Fibroblast of gingiva (primary cell): ENCODE data around the gene LRP10.
"Not testable (repeated sequence)": the region's sequence is repeated elsewhere in the genome, so short reads cannot be mapped to it uniquely, and the experiment has no call there.

Experiments used
- DNase-seq: peaks from one replicate; pipeline ENCODE4 v3.0.0-alpha.2; 2011; ENCODE audit warnings: low read depth

LRP10 gene

GRCh38 chr14:22887260-22887989 lies 15.9 kb downstream of the LRP10 start:
- DNase-seq, result peak; percentile 64

GRCh38 chr14:22887990-22888378 lies 16.4 kb downstream of the LRP10 start:
- DNase-seq, result no peak

GRCh38 chr14:22888662-22889061 lies 17.1 kb downstream of the LRP10 start:
- no peak for DNase-seq

GRCh38 chr14:22890416-22890815 lies 18.9 kb downstream of the LRP10 start:
- no peak for DNase-seq

GRCh38 chr14:22892488-22892887 lies 20.9 kb downstream of the LRP10 start:
- DNase-seq, result no peak

GRCh38 chr14:22893706-22894105 lies 22.2 kb downstream of the LRP10 start:
- no peak for DNase-seq

- DNase-seq, result no peak
Observed at GRCh38 chr14:22895402-22895801, 23.9 kb downstream of the LRP10 start.

GRCh38 chr14:22896356-22896755 lies 24.8 kb downstream of the LRP10 start:
- DNase-seq, result no peak

- DNase-seq, result no peak
Observed at GRCh38 chr14:22896760-22897159, 25.2 kb downstream of the LRP10 start.

GRCh38 chr14:22897357-22897756 lies 25.8 kb downstream of the LRP10 start:
- no peak for DNase-seq

GRCh38 chr14:22898302-22899090 lies 27.0 kb downstream of the LRP10 start:
- DNase-seq, result peak; percentile 39

- DNase-seq, result peak; percentile 64
Observed at GRCh38 chr14:22900081-22900799, 28.7 kb downstream of the LRP10 start.

- DNase-seq, result no peak
Observed at GRCh38 chr14:22901799-22902198, 30.3 kb downstream of the LRP10 start.

- no peak for DNase-seq
Observed at GRCh38 chr14:22903742-22904087, 32.2 kb downstream of the LRP10 start.

GRCh38 chr14:22905627-22906026 lies 34.1 kb downstream of the LRP10 start:
- DNase-seq, result no peak

- DNase-seq, result no peak
Observed at GRCh38 chr14:22906073-22906472, 34.5 kb downstream of the LRP10 start.

GRCh38 chr14:22907429-22907828 lies 35.9 kb downstream of the LRP10 start:
- DNase-seq, result no peak

GRCh38 chr14:22908601-22909000 lies 37.1 kb downstream of the LRP10 start:
- peak; percentile 49 for DNase-seq

GRCh38 chr14:22910916-22911315 lies 39.4 kb downstream of the LRP10 start:
- DNase-seq, result no peak

GRCh38 chr14:22914836-22915235 lies 43.3 kb downstream of the LRP10 start:
- not testable (repeated sequence) for DNase-seq

- DNase-seq, result peak; percentile 77
Observed at GRCh38 chr14:22915886-22916521, 44.5 kb downstream of the LRP10 start.

GRCh38 chr14:22918804-22919600 lies 47.5 kb downstream of the LRP10 start, which contains the start of gene RBM23:
TSS of gene RBM23 (minus strand) at chr14:22919149.
- DNase-seq, result peak; percentile 100
